LHCN-M2 (cell line): ENCODE data around the gene TMCO5A. TPM values are rescaled to one million over a fixed set of nuclear protein-coding genes. Genes with fewer than 3 reads are reported as not detected.
"Not testable (repeated sequence)": the region's sequence is repeated elsewhere in the genome, so short reads cannot be mapped to it uniquely, and the experiment has no call there.

ENCODE experiments used
- DNase-seq: peaks from one replicate; pipeline ENCODE4 v3.0.0-alpha.2; 2012; ENCODE audit warnings: low read depth
- polyA plus RNA-seq: library from polyadenylated mRNA; unstranded; fragments of >200 nt; gene quantifications from one replicate; pipeline ENCODE4 v1.2.1, GENCODE V29; 2012; ENCODE audit warnings: missing spikeins
- total RNA-seq: library from RNA; depleted of rRNA; stranded (reverse); fragments of >200 nt; gene quantifications from 2 replicates; pipeline ENCODE4 v1.2.3, GENCODE V29; 2014; rRNA removed

Gene TMCO5A
- total RNA-seq = not detected in 2 replicates
- not detected for polyA plus RNA-seq

- DNase-seq = no peak
Observed at GRCh38 chr15:37934340-37934739, at the start of gene TMCO5A. TMCO5A (plus strand) TSS chr15:37934640; CDS start chr15:37936324, 1,684 bp downstream.

- DNase-seq = no peak
Observed at GRCh38 chr15:37885651-37886050, 48.8 kb upstream of the TMCO5A start.

DNA sequence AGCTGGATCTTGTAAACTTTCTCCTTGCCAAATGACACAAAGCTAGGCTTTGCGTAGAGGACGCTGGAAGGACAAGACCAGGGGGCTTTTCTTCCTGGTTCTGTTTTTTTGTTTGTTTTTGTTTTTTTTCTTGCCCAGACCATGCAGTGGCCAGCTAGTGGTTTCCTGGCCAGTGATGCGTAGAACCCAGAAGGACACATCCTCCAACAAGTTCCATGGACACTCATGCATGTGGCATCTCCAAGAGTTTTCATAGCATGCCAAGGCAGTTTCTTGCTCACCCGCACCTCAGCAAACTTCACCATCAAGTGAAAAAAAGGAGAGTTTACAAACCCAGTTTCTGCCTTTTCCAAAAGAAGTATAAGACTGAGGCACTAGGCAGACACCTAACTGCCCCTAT lies 46.1 kb upstream of the TMCO5A start:
- no peak for DNase-seq

DNA sequence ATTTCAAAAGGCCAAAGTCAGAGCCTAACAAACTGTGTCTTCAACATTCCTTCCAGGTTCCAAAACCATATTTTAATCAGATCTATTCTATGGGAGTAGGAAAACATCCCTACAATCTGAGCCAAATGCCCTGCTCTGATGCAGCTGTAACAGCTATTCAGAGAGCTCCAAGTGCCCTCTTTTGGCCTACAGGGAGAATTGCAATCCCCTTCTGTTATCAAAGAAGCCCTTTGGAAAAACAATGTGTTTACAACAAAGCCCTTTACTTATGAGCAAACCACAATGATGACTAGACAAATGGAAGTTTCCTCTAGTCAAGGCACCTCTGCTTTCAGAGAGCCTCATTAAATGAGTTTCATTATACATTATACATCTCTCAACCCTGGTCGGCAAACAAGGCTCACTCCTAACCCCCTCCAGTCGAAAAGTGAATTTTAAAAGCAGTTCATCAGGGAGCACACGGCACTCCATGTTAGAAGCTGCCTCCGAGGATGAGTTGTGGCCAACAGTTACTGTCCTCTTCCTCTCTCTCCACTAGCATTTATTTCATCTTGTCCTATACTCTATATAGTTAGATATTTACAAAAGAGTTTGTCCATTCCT lies 42.6 kb upstream of the TMCO5A start:
- DNase-seq = peak; percentile 67

DNA sequence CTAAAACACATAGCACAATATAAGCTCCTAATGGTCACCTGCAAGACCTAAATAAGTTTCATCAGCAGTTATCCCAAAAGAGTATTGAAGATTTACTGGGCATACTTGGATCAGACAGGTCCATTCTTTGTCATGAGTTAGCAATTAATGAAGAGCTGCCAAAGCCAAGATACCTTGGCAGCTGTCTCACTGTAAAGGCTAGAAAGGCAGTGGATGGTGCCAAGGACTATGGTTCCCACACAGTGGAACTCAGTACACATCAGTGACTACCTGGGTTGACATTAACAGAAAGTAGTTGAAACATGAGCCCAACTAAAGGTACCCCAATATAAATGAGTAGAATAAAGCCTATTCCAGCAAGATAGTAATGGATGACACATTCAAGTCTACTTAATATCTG lies 41.1 kb upstream of the TMCO5A start:
- no peak for DNase-seq

GRCh38 chr15:37898362-37898761 lies 36.1 kb upstream of the TMCO5A start:
- DNase-seq = no peak

DNA sequence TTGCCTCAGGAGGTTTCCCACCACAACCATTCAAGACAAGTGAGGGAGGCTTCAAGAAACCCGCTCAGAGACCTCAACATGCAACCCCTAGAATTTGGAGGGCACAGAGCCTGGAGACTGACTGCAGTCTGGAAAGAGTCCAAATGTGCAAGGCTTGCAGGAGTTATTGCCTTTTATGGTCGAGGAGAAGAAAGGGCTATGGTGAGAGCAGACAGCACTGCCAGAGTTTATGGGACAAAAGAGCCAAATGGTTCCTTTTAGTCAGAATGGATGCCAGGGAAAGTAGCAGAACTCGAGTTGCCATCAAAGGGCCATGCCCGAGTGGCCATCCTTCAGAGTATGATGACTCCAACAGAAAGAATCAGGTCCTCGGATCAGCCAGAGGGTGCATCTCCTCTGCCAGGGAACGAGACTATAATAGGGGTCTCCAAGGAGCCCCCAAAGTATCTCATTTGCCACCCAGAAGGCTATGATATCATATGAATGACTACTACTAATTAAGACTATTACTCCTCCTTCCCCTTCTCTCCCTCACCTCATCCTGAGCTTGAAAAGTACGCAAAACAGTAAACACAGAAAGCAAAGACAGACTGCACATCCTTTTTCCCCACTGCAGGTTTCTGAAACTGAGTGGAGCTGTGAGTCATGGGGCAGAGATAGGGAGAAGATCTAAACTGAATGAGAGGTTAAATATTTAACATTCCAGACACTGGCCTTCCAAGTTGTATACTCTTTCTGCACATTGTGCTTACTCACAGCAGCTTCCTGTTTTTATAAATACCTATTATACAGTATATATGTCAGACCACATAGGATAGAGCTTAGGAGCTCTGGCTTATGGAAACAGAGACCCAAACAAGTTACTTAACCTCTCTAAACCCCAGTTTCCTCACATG lies 33.9 kb upstream of the TMCO5A start:
- DNase-seq = peak; percentile 62

DNA sequence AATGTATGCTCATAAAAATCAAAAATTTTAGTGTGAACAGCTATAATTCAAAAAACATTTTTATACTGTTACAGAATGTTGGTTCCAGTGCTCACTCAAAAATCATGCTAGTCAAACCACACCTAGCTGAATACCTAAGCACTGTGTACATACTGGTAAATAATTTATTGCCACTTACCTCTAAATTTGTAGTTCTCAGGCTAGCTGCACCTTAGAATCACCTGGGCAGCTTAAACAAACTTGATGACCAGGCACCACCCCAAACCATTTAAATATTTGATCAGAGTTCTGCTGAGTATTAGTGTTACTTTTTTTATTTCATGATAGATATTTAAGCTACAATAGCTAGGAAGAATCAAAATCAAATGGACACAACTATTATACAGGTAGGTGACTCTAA lies 32.3 kb upstream of the TMCO5A start:
- no peak for DNase-seq

DNA sequence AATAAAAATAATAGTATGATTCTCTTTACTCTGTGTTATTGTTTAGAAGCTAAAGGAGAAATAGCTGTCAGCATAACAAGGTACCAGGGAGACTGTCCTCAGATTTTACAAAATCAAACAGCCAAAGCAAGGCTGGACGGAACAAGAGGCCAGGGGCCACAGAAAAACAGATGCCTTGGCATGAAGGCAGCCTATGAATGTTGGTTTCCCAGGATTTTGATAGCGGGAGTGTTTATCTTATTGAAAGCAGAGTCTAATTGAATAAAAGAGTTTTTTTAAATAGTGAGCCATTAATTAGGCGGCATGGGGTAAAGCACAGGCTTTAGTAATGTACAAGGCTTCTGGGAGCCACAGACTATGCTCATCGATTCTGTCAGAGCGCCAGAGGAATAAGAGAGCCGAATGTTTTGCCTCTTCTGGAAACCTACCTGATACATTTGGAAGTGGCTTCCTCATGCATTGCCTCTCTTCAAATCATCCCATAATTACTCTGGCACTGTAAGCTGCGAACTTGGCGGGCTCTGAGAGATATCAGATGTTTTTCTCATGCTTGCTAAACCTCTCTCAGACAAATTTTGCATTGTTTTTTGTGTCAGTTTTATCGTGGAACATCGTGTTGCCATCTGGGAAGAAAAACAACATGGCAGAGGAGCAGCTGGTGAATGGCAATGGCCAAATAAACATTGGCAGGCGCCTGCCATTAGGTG lies 30.4 kb upstream of the TMCO5A start:
- no peak for DNase-seq

GRCh38 chr15:37907136-37907535 lies 27.3 kb upstream of the TMCO5A start:
- no peak for DNase-seq

DNA sequence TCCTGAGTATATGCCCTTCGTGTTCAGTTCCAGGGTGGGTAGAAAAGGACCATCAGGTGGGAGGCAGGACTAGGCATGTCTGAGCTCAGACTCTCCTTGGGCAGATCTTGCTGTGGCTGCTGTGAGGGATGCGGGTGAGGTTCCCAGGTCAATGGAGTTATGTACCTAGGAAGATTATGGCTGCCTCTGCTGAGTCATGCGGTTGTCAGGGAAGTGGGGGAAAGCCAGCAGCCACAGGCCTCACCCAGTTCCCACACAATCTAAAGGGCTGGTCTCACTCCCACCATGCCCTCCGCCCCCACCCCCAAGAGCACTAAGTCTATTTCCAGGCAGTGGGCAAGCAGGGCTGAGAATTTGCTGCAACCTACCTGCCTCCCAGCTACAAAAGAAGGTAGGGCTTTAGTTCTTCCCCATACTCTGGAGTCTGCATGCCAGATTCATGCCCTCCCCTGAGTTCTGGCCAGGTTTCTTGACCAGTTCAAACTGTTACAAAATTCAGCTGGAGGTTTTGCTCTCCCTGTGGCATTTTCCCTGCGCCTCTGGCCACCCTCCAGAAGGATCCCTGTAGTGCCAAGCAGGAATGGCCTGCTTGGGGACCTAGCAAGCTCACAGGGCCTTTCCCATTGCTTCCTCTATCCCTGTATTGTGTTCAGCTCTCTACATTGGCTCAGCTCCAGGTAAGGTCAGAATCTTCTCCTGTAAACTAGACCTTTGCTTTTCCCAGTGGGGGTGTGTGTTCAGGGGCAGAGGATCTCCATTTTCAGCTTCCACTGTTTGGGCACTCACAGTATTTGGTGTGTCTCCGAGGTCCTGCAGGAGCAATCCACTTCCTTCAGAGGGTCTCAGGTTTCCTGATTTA lies 12.7 kb upstream of the TMCO5A start:
- DNase-seq = no peak

GRCh38 chr15:37926136-37926535 lies 8.3 kb upstream of the TMCO5A start:
- DNase-seq = no peak

- no peak for DNase-seq
Observed at GRCh38 chr15:37929238-37929637, 5.2 kb upstream of the TMCO5A start.

- no peak for DNase-seq
Observed at GRCh38 chr15:37931321-37931720, 3.1 kb upstream of the TMCO5A start.

DNA sequence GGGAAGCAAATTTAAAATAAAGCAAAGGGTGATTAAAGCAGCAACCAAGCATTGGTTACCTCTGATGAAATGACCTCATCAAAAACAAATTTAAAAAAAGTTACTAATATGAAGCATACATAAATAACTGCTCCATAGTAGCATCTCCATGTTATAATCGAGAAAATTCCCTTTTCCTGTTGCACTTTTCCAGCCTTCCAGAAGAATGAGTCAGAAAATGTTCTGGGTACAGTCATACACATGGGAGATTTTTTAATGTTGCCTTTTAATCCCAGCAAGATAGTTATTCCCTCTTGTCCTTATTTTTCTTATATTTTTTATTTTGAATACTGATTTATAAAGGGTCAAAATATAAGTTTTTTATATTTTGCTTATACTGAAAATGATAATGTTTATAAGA lies 2.6 kb upstream of the TMCO5A start:
- peak; percentile 71 for DNase-seq

DNA sequence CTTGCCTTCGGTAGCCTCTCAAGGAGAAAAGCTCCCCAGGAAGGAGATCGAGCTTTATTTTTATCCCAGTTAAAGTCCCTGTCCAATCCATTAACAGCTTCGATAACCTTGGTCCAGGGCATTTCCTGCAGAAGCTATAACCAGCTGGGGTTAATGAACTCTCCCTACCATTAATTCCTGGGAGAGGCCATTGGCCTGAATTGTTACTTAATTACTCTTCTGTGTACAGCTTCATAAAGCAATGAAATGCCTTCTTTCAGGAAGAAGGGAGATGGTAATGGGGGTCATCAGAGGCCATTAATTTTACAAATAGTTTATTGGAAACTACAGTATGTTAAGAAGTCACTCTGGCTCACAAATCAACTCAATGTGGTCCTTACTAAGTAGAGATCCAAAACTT lies 1.9 kb upstream of the TMCO5A start:
- DNase-seq = no peak

DNA sequence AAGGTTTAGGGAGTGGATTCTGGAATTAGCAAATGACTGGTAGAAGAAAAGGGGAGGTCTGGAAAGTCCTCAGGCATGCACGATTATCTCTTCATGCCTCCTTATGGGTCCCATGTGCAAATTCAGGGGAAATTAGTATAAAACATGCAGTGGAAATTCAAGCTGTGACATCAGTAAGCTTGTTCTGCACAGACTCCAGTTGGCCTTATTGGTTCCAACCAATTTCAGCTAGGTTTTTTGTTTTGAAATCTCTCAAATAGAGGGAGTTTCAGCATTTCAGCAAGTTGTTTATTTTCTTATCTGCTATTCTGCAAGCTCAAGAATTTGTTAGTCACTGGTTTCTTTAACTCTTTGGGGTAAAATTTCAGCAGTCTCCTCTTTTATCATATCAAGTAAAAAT lies 774 bp upstream of the TMCO5A start:
- peak; percentile 70 for DNase-seq

- DNase-seq = no peak
Observed at GRCh38 chr15:37940876-37941275, 6.4 kb downstream of the TMCO5A start.

GRCh38 chr15:37941779-37942178 lies 7.3 kb downstream of the TMCO5A start:
- DNase-seq = no peak

DNA sequence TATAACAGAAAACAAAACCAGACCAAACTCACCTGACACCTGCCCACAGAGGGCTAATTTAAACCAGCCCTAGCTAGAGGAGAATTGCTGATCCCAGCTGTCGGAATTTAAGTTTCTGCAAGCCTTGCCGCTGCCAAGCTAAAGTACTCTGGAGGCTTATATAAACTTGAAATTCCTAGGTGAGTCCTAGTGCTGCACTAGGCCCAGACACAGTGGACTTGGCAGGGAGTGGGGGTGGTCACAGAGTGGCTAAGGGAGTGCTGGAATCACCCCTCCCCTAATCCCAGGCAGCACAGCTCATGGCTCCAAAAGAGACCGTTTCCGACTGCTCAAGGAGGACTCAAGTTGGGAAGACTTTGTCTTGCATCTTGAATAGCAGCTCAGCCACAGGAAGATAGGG lies 17.6 kb downstream of the TMCO5A start:
- no peak for DNase-seq

DNA sequence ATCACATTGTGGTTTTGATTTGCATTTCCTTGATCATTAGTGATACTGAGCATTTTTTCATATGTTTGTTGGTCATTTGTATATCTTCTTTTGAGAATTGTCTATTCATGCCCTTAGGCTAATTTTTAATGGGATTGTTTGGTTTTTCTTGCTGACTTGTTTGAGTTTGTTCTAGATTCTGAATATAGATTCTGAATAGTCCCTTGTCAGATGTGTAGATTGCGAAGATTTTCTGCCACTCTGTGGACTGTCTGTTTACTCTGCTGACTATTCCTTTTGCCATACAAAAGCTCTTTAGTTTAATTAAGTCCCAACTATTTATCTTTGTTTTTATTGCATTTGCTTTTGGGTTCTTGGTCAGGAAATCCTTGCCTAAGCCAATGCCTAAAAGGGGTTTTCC lies 26.3 kb downstream of the TMCO5A start:
- not testable (repeated sequence) for DNase-seq
